GM06990 (cell line): Measurements from ENCODE around the gene GPX5.

Experiments used
- DNase-seq: peaks from one replicate; pipeline ENCODE4 v3.0.0-alpha.2; 2011; ENCODE audit not compliant: insufficient read length; ENCODE audit errors: extremely low read depth
- H3K27me3 ChIP-seq: replicated peaks from 2 replicates; pipeline ENCODE4 v1.6.0; 2011; ENCODE audit warnings: low read length; ENCODE audit not compliant: control insufficient read depth, insufficient read depth
- H3K36me3 ChIP-seq: 2 replicates; pipeline ENCODE4 v1.5.1; 2011; ENCODE audit warnings: low read length; ENCODE audit not compliant: control insufficient read depth, insufficient read depth
- H3K4me3 ChIP-seq: replicated peaks from 2 replicates; pipeline ENCODE4 v1.5.1; 2011; ENCODE audit warnings: low read depth, mild to moderate bottlenecking, control low read depth, low read length
- CTCF ChIP-seq: IDR thresholded peaks from 2 replicates; pipeline ENCODE4 v1.5.1; 2011; ENCODE audit warnings: low read length, control low read depth, mild to moderate bottlenecking, inconsistent platforms; ENCODE audit not compliant: insufficient read depth, poor library complexity, severe bottlenecking

Gene GPX5

GRCh38 chr6:28553986-28554881, 28.6 kb downstream of the GPX5 start:
- no peak for TF ChIP-seq CTCF
- H3K36me3 ChIP-seq: no peaks in the 10 kb centered on the region
- H3K4me3 ChIP-seq: no peak overlapping the region
- H3K27me3 ChIP-seq: no peaks in the 10 kb centered on the region
- DNase-seq: no peak

GRCh38 chr6:28555136-28555535, 29.5 kb downstream of the GPX5 start:
- no peaks in the 10 kb centered on the region for H3K36me3 ChIP-seq
- no peak overlapping the region for H3K4me3 ChIP-seq
- no peak for TF ChIP-seq CTCF
- DNase-seq: no peak
- H3K27me3 ChIP-seq: no peaks in the 10 kb centered on the region

GRCh38 chr6:28558629-28559028, 32.9 kb downstream of the GPX5 start:
- Histone ChIP-seq H3K36me3 (no peaks in the 10 kb centered on the region), H3K27me3 (no peaks in the 10 kb centered on the region), H3K4me3 (no peak overlapping the region)
- DNase-seq: no peak
- no peak for TF ChIP-seq CTCF

- no peak overlapping the region for H3K4me3 ChIP-seq
- TF ChIP-seq CTCF: no peak
- H3K36me3 ChIP-seq: no peaks in the 10 kb centered on the region
- H3K27me3 ChIP-seq: no peaks in the 10 kb centered on the region
- DNase-seq: no peak
Measured at GRCh38 chr6:28563430-28564095, 37.9 kb downstream of the GPX5 start.

DNA sequence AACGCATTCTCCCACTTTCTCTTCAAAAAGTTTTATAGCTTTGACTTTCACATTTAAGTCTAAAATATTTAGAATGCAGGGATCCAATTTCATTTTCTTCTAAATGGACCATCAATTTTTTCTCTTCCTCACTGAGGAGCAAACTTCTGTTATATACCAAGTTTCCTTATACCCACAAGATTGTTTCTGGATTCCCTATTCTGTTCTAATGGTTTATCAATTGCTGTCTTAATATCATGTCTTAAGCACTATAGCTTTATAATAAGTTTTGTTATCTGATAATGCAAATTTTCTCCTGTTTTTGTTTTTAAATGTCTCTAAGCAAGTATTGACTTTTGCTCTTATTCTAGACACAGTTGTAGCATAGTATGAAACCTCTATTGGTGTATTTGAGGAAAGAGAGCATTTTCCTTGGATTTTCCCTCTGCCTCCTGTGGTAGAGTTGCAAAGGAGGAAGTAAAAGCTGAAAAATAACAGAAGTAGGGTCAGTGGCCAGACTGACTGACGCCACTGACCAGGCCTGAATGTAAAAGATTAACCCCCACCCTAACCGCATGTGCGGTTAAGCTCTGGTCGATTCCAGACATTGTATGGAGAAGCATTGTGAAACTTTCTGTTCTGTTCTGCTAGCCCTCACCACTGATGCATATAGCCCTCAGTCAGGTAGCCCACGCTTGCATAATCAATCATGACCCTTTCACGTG, 40.3 kb downstream of the GPX5 start:
- no peak overlapping the region for H3K4me3 ChIP-seq
- no peak for DNase-seq
- no peaks in the 10 kb centered on the region for H3K36me3 ChIP-seq
- no peaks in the 10 kb centered on the region for H3K27me3 ChIP-seq
- TF ChIP-seq CTCF: no peak
